H1 (cell line): ENCODE measurements around the gene F8.

ENCODE experiments used
- CEBPB ChIP-seq: IDR thresholded peaks from 2 replicates; pipeline ENCODE4 v1.6.1; 2012; ENCODE audit warnings: low read depth, low read length
- EGR1 ChIP-seq: IDR thresholded peaks from 2 replicates; pipeline ENCODE4 v1.6.1; 2011; ENCODE audit warnings: low read depth, low read length, borderline replicate concordance
- EZH2 ChIP-seq: fragments of 200-600 bp; sonication (generic); IDR thresholded peaks from 2 replicates; pipeline ENCODE4 v1.7.1; 2012; ENCODE audit warnings: low read depth, mild to moderate bottlenecking, moderate library complexity, low read length, inconsistent platforms; ENCODE audit not compliant: severe bottlenecking
- HDAC2 ChIP-seq, 2 experiments: fragments of 300-600 bp in 1 of 2; sonication (generic) in 1 of 2; IDR thresholded peaks; 2 replicates each; pipeline ENCODE4 v1.6.1; 2011 to 2012; ENCODE audit warnings: low read depth in 2 of 2, low read length in 2 of 2, mild to moderate bottlenecking in 2 of 2, moderate library complexity in 2 of 2, borderline replicate concordance in 1 of 2, inconsistent platforms in 1 of 2
- POLR2AphosphoS5 ChIP-seq: IDR thresholded peaks from 2 replicates; pipeline ENCODE4 v1.6.1; 2011; ENCODE audit warnings: low read depth, low read length
- SIN3A ChIP-seq, 2 experiments: IDR thresholded peaks in 1 of 2; conservative IDR thresholded peaks in 1 of 2; 2 replicates each; pipeline ENCODE4 v1.6.1; 2011 to 2012; ENCODE audit warnings: low read length in 2 of 2, improper control_type of control experiment in 1 of 2, low read depth in 1 of 2, mild to moderate bottlenecking in 1 of 2
- SIX5 ChIP-seq: IDR thresholded peaks from 2 replicates; pipeline ENCODE4 v1.6.1; 2011; ENCODE audit warnings: mild to moderate bottlenecking, low read depth, low read length
- TAF1 ChIP-seq: IDR thresholded peaks from 2 replicates; pipeline ENCODE4 v1.6.1; 2011; ENCODE audit warnings: mild to moderate bottlenecking, low read depth, low read length
- TCF12 ChIP-seq: IDR thresholded peaks from 2 replicates; pipeline ENCODE4 v1.6.1; 2011; ENCODE audit warnings: low read depth, mild to moderate bottlenecking, low read length
- YY1 ChIP-seq: IDR thresholded peaks from 2 replicates; pipeline ENCODE4 v1.6.1; 2011; ENCODE audit warnings: low read depth, mild to moderate bottlenecking, low read length
- ZNF274 ChIP-seq: IDR thresholded peaks from 2 replicates; pipeline ENCODE4 v1.7.0; 2012; ENCODE audit warnings: low read length, borderline replicate concordance; ENCODE audit errors: extremely low read depth
- TF ChIP-seq, protein P1 (sequence below), 3 experiments: IDR thresholded peaks; 1 replicate in 2 of 3; 2 replicates in 1 of 3; pipeline versions ENCODE4 v1.5.1 to v1.6.1; 2011; ENCODE audit warnings: low read length in 3 of 3, mild to moderate bottlenecking in 3 of 3, inconsistent platforms in 2 of 3, low read depth in 1 of 3, moderate library complexity in 1 of 3; ENCODE audit not compliant: insufficient read depth in 1 of 3; ENCODE audit errors: control extremely low read depth in 1 of 3
- TF ChIP-seq, protein P2 (sequence below): IDR thresholded peaks from 2 replicates; pipeline ENCODE4 v1.6.1; 2011; ENCODE audit warnings: low read length, improper control_type of control experiment

DNA sequence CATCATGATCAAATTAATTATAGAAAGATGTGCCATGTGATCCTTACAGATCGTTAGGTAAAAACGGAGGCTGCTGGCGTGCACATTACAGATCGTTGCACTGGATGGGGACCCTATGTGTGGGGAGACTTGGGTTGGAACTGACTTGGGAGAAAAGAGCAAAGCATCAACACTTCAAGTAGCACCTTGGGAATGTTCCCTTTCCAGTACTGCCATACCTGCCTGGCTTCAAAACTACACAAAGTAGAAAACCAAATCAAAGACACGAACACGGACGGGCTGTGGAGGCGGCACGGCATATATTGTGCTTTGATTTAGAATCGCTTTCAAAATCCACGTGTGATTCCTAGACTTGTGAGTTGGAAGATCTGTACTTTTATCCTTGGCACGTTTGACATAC lies 47.5 kb upstream of the F8 start:
- TF ChIP-seq EZH2: no peak
- no peak for TF ChIP-seq YY1
- TF ChIP-seq, protein P1, sequence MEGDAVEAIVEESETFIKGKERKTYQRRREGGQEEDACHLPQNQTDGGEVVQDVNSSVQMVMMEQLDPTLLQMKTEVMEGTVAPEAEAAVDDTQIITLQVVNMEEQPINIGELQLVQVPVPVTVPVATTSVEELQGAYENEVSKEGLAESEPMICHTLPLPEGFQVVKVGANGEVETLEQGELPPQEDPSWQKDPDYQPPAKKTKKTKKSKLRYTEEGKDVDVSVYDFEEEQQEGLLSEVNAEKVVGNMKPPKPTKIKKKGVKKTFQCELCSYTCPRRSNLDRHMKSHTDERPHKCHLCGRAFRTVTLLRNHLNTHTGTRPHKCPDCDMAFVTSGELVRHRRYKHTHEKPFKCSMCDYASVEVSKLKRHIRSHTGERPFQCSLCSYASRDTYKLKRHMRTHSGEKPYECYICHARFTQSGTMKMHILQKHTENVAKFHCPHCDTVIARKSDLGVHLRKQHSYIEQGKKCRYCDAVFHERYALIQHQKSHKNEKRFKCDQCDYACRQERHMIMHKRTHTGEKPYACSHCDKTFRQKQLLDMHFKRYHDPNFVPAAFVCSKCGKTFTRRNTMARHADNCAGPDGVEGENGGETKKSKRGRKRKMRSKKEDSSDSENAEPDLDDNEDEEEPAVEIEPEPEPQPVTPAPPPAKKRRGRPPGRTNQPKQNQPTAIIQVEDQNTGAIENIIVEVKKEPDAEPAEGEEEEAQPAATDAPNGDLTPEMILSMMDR (IDR thresholded peaks at IDR 0.05; ENCODE audit: control extremely low read depth in 1 of 3, insufficient read depth in 1 of 3, low read depth in 1 of 3, low read length in 3 of 3): no peak
- TF ChIP-seq SIX5: no peak
- no peak for TF ChIP-seq ZNF274
- no peak for TF ChIP-seq TCF12
- TF ChIP-seq CEBPB: no peak
- TF ChIP-seq, protein P2, sequence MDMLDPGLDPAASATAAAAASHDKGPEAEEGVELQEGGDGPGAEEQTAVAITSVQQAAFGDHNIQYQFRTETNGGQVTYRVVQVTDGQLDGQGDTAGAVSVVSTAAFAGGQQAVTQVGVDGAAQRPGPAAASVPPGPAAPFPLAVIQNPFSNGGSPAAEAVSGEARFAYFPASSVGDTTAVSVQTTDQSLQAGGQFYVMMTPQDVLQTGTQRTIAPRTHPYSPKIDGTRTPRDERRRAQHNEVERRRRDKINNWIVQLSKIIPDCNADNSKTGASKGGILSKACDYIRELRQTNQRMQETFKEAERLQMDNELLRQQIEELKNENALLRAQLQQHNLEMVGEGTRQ: no peak
- no peak for TF ChIP-seq EGR1
- no peak for TF ChIP-seq POLR2AphosphoS5
- no peak for TF ChIP-seq SIN3A (conservative IDR thresholded peaks at IDR 0.05 in 1 of 2, IDR thresholded peaks at IDR 0.05 in 1 of 2; ENCODE audit: low read depth in 1 of 2, low read length in 2 of 2)
- no peak for TF ChIP-seq HDAC2 (IDR thresholded peaks at IDR 0.05; ENCODE audit: borderline replicate concordance in 1 of 2, low read depth in 2 of 2, low read length in 2 of 2)
- no peak for TF ChIP-seq TAF1
